Smooth muscle cell (in vitro differentiated cells): ENCODE data around the gene CMYA5. TPM values are rescaled to one million over a fixed set of nuclear protein-coding genes. Genes with fewer than 3 reads are reported as not detected.

Experiments used
- DNase-seq: peaks from one replicate; lab custom pipeline; 2025; ENCODE audit not compliant: unreplicated experiment; lab: John Stamatoyannopoulos, UW
- H2AFZ ChIP-seq: fragments of 200-600 bp; sonication (generic); 2 replicates; pipeline ENCODE4 v1.6.0; 2016; ENCODE audit warnings: antibody characterized with exemption, low read depth, mild to moderate bottlenecking
- H3F3A ChIP-seq: fragments of 200-600 bp; sonication (generic); 2 replicates; pipeline ENCODE4 v1.6.0; 2017; ENCODE audit warnings: antibody characterized with exemption, low read depth
- H3K27ac ChIP-seq: fragments of 200-600 bp; sonication (generic); 2 replicates; pipeline ENCODE4 v1.5.1; 2016; ENCODE audit warnings: low read depth, mild to moderate bottlenecking
- H3K27me3 ChIP-seq: fragments of 200-600 bp; sonication (generic); 2 replicates; pipeline ENCODE4 v1.6.1; 2016; ENCODE audit warnings: low read depth, mild to moderate bottlenecking
- H3K36me3 ChIP-seq: fragments of 200-600 bp; sonication (generic); 2 replicates; pipeline ENCODE4 v1.5.1; 2016; ENCODE audit warnings: low read depth
- H3K4me1 ChIP-seq: fragments of 200-600 bp; sonication (generic); 2 replicates; pipeline ENCODE4 v1.5.1; 2016; ENCODE audit warnings: low read depth
- H3K4me2 ChIP-seq: fragments of 200-600 bp; sonication (generic); 2 replicates; pipeline ENCODE4 v1.6.0; 2016; ENCODE audit warnings: mild to moderate bottlenecking
- H3K4me3 ChIP-seq: fragments of 200-600 bp; sonication (generic); 2 replicates; pipeline ENCODE4 v1.5.1; 2016; ENCODE audit warnings: mild to moderate bottlenecking
- H3K79me2 ChIP-seq: fragments of 200-600 bp; sonication (generic); 2 replicates; pipeline ENCODE4 v1.6.0; 2016; ENCODE audit warnings: low read depth, mild to moderate bottlenecking
- H3K9ac ChIP-seq: fragments of 200-600 bp; sonication (generic); 2 replicates; pipeline ENCODE4 v1.6.0; 2016; ENCODE audit warnings: low read depth
- H3K9me3 ChIP-seq: fragments of 200-600 bp; sonication (generic); replicated peaks from 2 replicates; pipeline ENCODE4 v1.5.1; 2016; ENCODE audit warnings: low read depth
- H4K20me1 ChIP-seq: fragments of 200-600 bp; sonication (generic); 2 replicates; pipeline ENCODE4 v1.6.0; 2016; ENCODE audit warnings: low read depth
- CTCF ChIP-seq: fragments of 200-600 bp; sonication (generic); IDR thresholded peaks from 2 replicates; pipeline ENCODE4 v1.5.1; 2017; ENCODE audit warnings: borderline replicate concordance, mild to moderate bottlenecking, antibody characterized with exemption; ENCODE audit not compliant: insufficient read depth, poor library complexity, severe bottlenecking
- WGBS: methylation state at CpG from one replicate; pipeline ENCODE4 v1.1.7; 2016; ENCODE audit warnings: low lambda C conversion rate; 5-methylcytosine and 5-hydroxymethylcytosine counted together
- polyA plus RNA-seq: library from polyadenylated mRNA; unstranded; fragments of >200 nt; fragmentation: Nextera tagmentation; extraction: Ambion mirVana; gene quantifications from 2 replicates; pipeline ENCODE4 v1.2.1, GENCODE V29; 2016
- total RNA-seq: library from RNA; depleted of rRNA; stranded (reverse); fragments of >200 nt; gene quantifications from 2 replicates; pipeline ENCODE4 v1.2.3, GENCODE V29; 2014

Gene CMYA5
- total and polyA plus RNA-seq, 2 experiments from 2014 or later: 0.31 to 1.9 TPM

- Histone ChIP-seq H3K4me3 (no peak overlapping the region), H3K9me3 (no peaks in the 10 kb centered on the region), H3K9ac (no peak overlapping the region), H3K4me1 (no peaks in the 10 kb centered on the region), H3K27ac (no peak overlapping the region), H4K20me1 (no peaks in the 10 kb centered on the region), H3K79me2 (no peaks in the 10 kb centered on the region), H3K36me3 (no peaks in the 10 kb centered on the region), H3F3A (no peaks in the 10 kb centered on the region), H2AFZ (no peak overlapping the region), H3K4me2 (no peak overlapping the region), H3K27me3 (peaks cover 26% of the 10 kb centered on the region)
- 84% methylated on average over 5 of the region's 5 CpGs for WGBS
- no peak for TF ChIP-seq CTCF
- DNase-seq: no peak
Observed at GRCh38 chr5:79738349-79738748, 48.7 kb downstream of the CMYA5 start.

GRCh38 chr5:79742549-79743136 is 53.0 kb downstream of the CMYA5 start:
- 98% methylated on average over 3 of the region's 3 CpGs for WGBS
- Histone ChIP-seq H4K20me1 (no peaks in the 10 kb centered on the region), H3K36me3 (no peaks in the 10 kb centered on the region), H3K4me1 (peaks cover 3% of the 10 kb centered on the region), H3K4me3 (no peak overlapping the region), H3K27ac (no peak overlapping the region), H2AFZ (no peak overlapping the region), H3K4me2 (no peak overlapping the region), H3K9ac (no peak overlapping the region), H3K79me2 (no peaks in the 10 kb centered on the region), H3F3A (no peaks in the 10 kb centered on the region), H3K9me3 (no peaks in the 10 kb centered on the region), H3K27me3 (no peaks in the 10 kb centered on the region)
- no peak for TF ChIP-seq CTCF
- no peak for DNase-seq

- H3K27ac ChIP-seq: no peak overlapping the region
- H2AFZ ChIP-seq: no peak overlapping the region
- H3K36me3 ChIP-seq: no peaks in the 10 kb centered on the region
- H4K20me1 ChIP-seq: no peaks in the 10 kb centered on the region
- no peaks in the 10 kb centered on the region for H3K79me2 ChIP-seq
- H3K4me2 ChIP-seq: no peak overlapping the region
- H3K9me3 ChIP-seq: no peaks in the 10 kb centered on the region
- TF ChIP-seq CTCF: no peak
- H3K4me1 ChIP-seq: peaks cover 3% of the 10 kb centered on the region
- no peak overlapping the region for H3K4me3 ChIP-seq
- H3K27me3 ChIP-seq: no peaks in the 10 kb centered on the region
- no peaks in the 10 kb centered on the region for H3F3A ChIP-seq
- 68% methylated on average over 7 of the region's 7 CpGs for WGBS
- no peak overlapping the region for H3K9ac ChIP-seq
- DNase-seq: no peak
Observed at GRCh38 chr5:79743846-79744605, 54.4 kb downstream of the CMYA5 start.

GRCh38 chr5:79745255-79745654 is 55.6 kb downstream of the CMYA5 start:
- 90% methylated on average over 3 of the region's 3 CpGs for WGBS
- Histone ChIP-seq H3K36me3 (no peaks in the 10 kb centered on the region), H3K4me1 (peaks cover 3% of the 10 kb centered on the region), H2AFZ (no peak overlapping the region), H3K79me2 (no peaks in the 10 kb centered on the region), H3K27me3 (no peaks in the 10 kb centered on the region), H3F3A (no peaks in the 10 kb centered on the region), H3K4me2 (no peak overlapping the region), H3K4me3 (no peak overlapping the region), H4K20me1 (no peaks in the 10 kb centered on the region), H3K9me3 (no peaks in the 10 kb centered on the region), H3K9ac (no peak overlapping the region), H3K27ac (no peak overlapping the region)
- no peak for TF ChIP-seq CTCF
- no peak for DNase-seq
